G401.6 (cell line): ENCODE measurements around the gene HMOX1.
A peak's percentile ranks its signal among the peaks of the same experiment; 100 is the strongest.
"Not testable (repeated sequence)": the region's sequence is repeated elsewhere in the genome, so short reads cannot be mapped to it uniquely, and the experiment has no call there.

Source experiments
- FAIRE-seq: peaks from 2 replicates; lab custom pipeline; 2012; peaks lifted over from hg19 to GRCh38; lab: Jason Lieb, UNC

Gene HMOX1

DNA sequence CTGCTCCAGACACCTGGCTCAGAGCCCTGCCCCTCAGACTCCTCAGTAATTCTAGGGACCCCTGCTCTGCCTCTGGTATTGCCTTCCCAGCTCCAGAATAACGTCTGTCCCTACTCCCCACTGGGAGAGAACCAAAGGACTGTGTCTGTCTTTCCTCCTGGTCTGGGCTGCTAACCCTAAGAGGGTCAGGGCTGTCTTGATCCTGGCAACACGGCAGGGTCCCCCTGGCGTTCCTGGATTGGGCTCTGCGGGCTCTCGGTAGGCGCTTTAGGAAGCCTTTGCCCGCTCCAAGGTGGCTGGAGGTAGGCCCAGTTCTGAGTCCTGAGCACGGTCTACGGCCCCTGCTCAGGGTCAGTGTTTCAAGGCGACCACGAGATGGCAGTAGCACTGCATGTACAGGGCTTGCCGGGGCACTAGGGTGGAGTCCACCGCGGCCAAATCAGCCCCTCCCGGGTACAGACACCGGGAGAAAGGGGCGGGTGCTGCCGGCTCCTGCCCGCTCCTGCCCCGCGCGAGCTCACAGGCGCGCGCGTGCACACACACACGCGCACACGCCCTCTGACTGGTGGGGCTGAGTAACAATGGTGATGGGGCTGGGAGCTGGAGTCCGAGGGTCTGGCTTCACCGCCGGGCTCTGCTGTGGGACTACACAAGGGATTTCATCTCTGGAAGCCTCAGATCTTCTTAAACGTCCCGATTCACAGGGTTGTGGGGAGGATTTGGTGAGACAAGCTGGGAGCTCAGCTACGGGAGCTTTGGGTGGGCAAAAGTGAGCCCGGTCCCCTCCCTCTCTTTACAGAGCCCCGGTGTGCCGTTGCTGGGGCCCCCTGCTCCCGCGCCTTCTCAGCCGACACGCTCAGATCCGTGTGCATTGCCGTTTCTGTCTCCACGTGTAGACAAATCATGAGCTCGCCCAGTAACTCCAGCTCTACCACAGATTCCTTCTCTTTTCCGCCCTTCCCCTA is 30.1 kb upstream of the HMOX1 start:
- peak; percentile 86 for FAIRE-seq

DNA sequence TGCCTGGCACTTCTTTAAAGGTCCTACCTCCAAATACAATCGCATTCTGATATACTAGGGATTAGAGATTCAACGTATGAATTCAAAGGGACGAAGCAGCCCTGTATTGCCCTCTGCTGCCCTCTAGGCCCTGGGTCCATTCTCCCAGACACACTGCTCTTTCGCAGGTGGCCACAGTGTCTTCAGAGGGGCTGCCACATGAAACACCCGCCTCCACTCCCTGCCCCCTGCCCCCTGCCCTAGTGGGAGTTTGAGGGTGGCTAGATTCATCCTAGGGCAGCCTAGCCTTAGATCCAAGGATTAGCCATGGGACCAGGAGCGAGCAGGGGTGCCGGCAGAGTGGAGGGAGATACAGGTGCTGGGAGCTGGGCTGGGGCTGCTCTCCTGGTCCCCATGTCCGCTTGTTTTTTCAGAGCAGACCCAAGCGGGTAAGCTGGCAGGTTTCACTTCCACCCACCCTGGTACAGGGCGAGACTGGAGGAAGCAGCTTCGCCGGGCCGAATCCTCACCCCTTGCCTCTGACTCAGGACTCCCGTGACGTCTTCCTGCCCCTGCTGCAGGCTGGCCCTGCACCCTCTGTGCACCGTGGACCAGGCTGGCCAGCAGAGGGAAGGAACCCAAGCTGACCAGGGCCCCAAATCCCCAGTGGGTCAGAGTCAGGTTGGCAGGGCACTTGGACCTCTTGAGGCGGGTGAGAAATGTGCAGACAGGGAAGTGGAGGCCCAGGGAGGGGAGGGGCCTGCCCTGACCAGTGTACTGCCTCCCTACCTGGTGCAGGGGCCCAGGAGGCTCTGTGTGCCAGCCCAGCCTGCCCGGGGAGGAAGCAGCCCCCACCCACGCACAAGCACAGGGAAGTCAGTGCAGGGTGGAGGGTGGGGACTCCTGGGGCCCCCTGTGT is 28.4 kb upstream of the HMOX1 start:
- no peak for FAIRE-seq

DNA sequence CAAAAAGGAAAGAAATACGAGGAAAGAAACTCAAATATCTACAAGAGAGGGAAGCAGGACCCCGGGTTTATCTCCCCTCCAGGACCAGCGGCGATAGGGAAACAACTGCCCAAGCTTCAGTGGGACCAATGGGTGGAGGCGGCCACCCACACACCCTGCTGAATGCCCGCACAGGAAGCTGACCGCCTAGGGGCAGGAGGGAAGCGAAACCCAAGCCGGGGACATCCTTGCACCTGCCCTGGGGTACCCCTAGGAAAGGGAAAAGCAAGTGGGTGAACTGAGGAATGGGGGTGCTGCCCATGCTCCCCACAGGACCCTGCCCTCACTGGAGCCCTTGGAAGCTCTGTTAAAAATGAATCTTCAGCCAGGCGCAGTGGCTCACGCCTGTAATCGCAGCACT is 27.6 kb upstream of the HMOX1 start:
- no peak for FAIRE-seq

DNA sequence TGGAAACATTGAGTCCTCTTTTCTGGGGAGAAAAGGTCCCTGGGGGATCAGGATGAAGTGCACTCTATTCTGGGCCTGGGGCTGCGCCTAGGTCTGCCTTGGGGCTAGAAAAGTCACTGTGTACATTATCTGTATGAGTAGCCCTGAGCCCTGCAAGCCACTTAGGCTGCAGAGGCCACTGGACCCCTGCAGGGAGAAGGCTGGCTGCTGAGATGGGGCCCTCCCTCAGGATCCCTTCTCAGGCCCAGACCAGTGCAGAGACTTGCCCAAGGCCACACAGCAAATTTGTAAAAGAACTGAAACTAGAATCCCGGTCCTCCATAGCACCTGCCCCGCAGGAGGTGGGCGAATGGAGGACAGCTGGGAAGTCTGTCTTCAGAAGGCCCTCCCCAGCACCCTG is 26.8 kb upstream of the HMOX1 start:
- no peak for FAIRE-seq

DNA sequence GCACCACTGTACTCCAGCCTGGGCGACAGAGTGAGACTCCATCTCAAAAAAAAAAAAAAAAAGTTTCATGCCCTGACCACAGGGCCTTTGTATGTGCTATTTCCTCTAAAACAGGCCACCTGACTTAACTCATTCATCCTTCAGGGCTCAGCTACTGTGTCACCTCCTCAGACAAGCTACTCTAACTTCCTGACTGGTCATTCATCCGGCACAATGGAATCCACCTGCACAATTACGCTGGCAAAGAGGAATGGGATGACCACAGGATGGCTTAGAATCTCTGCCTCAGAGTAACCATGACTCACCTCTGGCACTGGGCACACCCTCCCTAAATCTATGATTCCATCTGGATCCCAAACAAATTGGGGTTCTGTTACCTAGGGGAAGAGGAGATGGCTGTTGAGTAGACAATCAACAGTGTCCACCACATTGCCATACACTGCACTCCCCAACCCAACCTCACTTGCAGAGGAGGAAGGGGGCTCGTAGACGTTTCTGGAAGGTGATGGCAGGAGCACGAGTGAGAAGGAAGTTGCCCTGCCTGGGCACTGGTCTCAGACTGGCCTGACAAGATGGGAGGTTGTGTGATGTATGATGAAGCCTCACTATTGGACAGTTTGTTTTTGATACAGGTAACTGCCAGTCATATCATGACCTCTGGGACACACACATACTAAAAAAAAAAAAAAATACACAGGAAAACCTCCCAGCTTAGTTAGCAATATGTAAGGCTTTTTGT is 22.8 kb upstream of the HMOX1 start:
- FAIRE-seq: no peak

DNA sequence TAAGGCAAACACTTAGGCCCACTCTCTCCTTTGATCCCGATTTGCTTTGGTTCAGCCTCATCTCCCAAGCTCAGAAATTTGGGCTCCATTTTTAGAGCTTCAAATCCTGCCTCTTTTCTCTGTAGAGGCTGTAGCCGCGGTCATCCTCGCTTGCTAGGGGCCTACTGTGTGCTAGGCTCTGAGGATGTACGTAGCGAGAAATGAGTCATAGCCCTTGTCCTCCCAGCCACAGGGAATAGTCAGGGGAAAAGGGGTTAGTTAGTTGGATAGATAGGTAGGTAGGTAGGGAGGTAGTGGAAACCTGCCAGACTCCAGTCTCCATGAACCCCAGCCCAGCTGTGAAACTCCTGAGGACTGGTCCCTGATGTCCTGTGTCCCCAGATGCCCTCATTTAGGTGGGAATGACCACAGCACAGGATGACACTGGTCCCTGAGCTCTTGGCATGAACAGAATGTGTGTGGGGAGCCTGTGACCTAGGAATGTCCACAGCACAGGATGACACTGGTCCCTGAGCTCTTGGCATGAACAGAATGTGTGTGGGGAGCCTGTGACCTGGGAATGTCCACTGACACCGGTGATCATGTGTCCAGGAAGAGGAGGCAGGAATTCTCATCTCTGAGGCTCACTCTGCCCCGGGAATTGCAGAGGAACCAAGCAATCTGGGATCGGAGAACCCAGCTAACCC is 21.4 kb upstream of the HMOX1 start:
- FAIRE-seq: no peak

DNA sequence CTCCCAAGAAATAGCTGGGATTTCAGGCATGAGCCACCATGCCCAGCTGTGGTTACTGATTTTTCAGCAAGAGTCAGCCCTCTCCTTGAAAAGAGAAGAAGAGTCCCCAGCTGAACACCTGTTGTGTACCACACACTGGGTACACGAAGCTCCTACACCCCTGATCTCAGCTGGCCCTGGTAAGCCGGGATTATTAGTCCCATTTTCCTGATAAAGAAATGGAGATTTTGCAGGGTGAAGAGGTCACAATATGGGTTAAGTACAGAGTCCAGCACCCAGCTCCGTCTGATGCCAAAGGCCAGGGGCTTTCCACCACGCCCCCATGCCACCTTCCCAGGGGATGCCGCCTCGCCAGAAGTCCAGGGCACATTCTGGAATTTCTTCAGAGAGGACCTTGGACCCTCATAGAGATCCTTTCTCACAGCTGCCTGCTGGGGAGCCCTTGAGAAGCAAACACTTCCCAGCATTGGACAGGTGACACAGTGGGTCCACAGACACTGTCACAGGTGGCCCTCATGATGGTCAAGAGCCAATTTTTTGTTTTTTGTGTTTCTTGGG is 19.8 kb upstream of the HMOX1 start:
- no peak for FAIRE-seq

DNA sequence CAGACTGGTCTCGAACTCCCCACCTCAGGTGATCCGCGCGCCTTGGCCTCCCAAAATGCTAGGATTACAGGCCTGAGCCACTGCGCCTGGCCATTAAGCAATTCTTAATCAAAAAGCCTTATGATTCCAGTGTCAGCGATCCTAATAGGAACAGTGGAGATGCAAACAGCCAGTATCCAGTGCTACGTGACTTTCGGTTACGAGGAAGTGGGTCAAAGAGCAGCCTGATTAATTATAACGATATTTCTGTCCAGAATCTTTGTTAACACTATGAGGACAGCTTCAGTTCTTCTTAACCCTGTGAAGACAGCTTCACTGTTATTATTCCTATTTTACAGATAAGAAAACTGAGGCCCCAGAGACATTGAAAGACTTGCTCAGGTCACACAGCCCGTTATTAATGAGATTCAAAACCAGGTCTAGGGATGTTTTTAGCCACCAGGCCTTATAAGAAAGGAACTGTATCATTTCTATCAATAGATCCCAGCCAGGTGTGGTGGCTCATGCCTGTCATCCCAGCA is 17.3 kb upstream of the HMOX1 start:
- FAIRE-seq: no peak

DNA sequence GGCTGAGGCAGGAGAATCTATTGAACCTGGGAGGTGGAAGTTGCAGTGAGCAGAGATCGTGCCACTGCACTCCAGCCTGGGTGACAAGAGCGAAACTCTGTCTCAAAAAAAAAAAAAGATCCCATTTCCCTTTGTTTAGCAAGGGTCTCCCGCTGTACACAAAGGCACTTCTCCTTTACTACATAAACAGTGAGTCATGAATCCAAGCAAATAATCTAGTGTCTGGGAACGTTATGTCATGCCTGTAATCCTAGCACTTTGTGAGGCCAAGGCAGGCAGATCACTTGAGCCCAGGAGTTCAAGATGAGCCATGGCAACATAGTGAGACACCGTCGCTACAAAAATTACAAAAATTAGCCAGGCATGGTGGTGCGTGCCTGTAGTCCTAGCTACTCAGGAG is 16.7 kb upstream of the HMOX1 start:
- not testable (repeated sequence) for FAIRE-seq

DNA sequence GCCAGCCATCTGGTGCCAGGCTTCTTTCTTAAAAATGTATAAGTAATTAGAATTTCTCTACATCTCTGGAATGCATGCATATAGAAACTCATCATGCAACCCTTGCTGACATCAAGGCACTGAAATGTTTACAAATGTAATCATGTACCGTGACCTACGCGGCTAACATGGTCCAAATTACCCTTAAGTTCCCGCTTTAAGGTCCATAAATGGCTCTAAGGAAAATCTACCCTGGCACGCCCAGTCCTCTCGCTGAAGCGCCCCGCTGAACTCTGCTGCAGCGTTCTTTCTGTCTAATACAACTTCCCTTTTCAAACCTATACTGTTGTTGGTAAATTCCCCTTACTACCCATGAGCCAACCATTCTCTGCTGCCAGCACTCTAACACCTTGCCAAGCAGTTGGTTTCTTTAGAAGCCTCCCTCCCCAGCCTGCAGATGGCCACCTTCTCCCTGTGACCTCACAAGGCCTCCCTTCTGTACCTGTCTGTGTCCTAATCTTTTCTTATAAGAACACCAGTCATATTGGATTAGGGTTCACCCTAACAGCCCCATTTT is 13.5 kb upstream of the HMOX1 start:
- FAIRE-seq: no peak

DNA sequence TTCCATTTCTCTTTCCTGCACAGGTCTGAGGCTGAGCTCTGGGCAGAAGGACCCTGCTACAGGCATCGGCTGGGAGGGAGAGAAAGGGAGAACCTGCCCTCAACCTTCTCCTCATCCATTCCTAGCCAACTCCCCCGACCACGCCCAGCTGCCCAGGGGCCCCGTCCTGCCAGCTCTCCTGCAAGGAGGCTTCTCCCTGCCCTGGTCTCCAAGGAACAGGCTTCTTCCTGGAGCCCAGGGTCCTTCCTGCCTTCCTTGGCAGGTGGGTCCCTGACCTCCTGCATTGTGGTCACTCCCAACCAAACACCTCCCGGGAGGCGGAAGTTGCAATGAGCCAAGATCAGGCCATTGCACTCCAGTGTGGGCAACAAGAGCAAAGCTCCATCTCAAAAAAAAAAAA is 12.5 kb upstream of the HMOX1 start:
- FAIRE-seq: no peak

DNA sequence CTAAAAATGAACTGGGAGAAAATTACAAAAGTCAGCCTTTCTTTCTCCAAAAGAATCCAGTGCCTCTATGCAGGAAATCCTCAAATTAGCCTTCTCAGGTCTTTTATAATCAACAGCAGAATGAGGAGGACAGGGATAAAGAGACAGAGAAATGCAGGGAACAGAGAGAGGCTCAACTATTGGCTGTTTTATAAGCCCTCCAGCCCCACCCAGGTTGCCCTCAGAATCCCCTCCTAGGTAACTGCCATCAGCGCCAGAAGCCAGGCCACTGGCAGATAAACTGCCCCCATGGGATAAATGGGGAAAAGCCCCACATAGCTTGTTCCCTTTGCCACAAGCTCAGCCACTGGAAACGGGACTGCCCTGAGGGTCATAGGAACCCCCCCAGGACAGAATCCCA is 10.9 kb upstream of the HMOX1 start:
- no peak for FAIRE-seq

DNA sequence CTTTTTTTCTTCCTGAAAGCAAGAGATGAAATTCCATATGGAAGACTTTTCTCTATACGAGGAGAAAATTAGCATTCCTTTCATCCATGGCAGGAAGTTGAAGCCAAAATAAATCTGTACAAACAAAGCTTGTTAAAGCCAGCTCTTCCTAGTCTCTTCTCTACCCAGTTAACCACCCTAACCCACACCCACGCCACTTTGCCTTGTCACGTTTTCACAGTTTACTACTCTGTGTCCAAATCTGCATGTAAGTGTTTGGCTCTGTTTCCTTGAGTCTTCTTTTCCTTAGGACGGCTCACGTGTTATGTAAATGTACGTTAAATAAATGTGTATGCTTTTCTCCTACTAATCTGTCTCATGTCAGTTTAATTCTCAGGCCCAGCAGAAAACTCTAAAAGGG is 7.1 kb upstream of the HMOX1 start:
- no peak for FAIRE-seq

DNA sequence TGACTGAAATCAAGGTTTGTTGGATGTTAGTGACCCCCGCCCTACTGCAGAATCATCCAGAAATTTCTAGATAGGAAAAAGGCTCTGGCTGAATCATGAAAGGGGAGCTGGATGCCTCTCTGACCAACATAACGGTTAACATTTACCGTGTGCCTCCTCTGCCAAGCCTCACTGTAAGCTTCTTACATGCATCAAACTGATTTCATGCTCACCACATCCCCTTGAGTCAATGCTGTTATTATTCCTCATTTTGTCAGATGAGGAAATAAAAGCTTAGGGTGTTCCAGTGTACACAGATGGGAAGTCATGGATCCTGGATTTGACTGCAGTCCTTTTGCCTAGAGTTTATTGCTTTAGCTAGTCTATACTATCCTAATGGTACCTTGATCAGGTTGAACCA is 5.9 kb upstream of the HMOX1 start:
- FAIRE-seq: no peak

DNA sequence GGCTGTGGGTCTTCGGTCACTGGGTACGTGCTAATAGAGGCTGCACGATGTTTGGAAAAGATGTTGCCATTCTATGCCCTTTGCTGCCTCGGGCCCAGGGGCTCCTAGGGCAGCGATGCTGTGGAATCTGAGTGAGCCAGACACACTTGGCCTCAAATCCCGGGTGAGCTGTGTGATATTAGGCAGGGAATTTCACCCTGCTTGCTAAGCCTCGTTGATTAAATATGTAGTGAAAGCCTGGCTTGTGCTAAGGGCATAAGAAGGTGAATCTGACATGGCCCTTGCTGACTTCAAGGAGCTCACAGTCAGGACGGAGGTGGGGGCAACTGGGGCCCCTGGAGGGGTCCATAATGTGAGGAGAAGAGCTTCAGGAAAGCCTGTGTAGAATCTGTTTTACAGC is 5.4 kb upstream of the HMOX1 start:
- FAIRE-seq: no peak

DNA sequence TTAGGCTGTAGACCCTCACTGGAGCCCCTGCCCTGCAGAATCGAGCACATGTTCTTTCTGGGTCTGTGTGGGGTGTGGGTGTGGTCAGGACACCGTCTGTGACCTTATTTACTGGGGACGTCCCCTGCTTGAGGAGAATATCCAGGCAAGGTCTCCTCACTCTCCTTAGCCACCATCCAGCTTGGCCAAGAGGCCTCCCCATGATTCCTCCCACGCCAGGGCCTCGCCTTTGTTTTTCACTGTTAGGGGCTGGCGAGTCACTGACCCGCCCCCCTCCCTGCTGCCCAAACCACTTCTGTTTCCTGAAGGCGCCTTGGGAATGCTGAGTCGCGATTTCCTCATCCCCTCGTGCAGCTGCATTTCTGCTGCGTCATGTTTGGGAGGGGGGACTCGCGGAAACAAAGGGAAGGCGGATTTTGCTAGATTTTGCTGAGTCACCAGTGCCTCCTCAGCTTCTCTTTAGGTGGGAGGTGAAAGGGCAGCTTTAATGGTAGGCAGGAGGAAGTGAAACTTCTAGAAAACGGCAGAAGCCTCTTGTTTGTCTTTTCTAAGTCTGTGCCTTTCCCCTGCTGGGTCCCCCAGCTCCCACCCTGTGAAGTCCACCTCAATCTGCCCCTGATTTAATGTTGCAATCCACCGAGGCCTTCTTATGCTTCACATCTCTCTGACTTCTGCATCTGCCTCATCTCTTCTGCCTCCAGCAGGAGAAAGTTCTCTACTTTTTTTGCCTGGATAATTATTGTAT is 4.0 kb upstream of the HMOX1 start:
- peak; percentile 90 for FAIRE-seq

DNA sequence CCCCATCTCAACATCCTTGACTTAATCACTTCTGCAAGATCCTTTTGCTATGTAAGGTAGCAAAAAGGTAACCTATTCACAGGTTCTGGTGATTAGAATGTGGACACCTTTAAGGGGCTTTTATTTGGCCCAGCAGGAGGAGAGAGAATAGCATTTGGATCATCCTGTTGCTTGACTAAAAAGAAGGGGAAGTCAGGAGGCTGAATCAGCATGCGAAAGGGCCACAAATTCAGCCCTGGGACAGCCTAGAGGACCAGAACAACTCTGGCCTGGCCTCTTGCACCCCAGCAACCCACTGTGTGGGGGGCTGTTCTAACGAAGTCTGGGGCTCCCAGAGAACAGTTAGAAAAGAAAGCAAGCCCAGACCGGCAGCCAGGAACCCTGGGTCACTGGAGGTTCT is 3.2 kb upstream of the HMOX1 start:
- FAIRE-seq: no peak

DNA sequence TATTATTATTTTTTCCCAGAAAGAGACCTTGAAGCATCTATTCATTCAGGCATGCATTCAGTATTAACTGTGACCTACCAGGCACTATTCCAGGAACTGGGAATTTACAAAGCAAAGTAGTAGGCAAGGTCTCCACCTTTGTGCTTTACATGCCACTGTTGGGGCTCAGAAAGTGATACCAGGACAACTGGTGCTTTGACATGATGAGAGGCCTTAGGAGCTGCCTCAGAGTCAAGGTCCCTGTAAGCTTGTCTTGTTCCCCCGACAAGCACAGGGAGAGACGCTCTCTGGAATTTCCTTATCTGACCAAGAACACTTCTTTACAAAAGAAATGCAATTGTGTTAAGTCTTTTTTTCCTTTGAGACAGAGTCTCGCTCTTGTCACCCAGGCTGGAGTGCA is 2.3 kb upstream of the HMOX1 start:
- no peak for FAIRE-seq

DNA sequence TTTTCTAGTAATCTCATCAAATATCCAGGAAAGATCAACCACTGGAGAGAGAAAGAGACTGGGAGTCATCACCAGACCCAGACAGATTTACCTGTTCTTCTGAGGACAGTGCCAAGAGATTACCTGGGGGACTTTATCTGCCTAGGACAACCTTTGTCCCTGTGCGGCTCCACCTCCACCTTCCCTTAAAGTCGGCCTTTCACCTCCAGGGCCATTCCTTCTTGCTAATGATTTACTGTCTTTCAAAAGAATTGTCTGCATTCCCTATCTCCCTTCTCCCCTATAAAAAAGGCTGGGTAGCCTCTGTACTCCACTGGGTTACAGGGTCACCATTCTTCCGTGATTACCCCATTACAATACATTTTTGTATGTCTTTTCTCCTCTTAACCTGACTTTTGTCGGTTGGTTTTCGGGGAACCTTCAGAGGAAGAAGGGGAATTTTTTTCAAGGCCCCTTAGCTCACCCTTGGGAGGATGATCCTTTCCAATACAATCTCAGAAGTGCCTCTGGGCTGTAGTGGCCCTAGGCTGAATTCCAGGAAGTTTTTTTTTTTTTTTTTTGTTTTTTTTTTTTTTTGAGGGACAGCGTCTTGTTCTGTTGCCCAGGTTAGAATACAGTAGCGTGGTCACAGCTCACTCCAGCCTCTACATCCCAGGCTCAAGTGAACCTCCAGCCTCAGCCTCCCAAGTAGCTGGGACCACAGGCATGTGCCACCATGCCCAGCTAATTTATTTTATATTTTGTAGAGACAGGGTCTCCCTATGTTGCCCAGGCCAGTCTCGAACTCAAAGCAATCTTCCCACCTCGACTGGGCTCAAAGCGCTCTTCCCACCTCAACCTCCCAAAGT is 1.5 kb upstream of the HMOX1 start:
- FAIRE-seq: no peak
